Smooth muscle cell of the pulmonary artery (primary cell): ENCODE results near the gene ZNF304. TPM values are rescaled to one million over a fixed set of nuclear protein-coding genes. Genes with fewer than 3 reads are reported as not detected.

Experiments used
- total RNA-seq: library from RNA; depleted of rRNA; stranded (reverse); fragments of >200 nt; gene quantifications from 2 replicates; pipeline ENCODE4 v1.2.3, GENCODE V29; 2014

The ZNF304 gene
- total RNA-seq, result 9.5 and 10.9 TPM in 2 replicates

GRCh38 chr19:57350877-57351805 lies at the start of gene ZNF304:
Gene ZNF304 (plus strand): TSS chr19:57351271. CDS start chr19:57351665, 394 bp downstream.

GRCh38 chr19:57320180-57321084 lies 30.6 kb upstream of the ZNF304 start, which contains the start of gene ZNF543:
Gene ZNF543 (plus strand): TSS chr19:57320472. CDS start chr19:57320854, 382 bp downstream.

GRCh38 chr19:57362997-57363687 lies 12.1 kb downstream of the ZNF304 start, which contains the start of the genes TRAPPC2B and ZNF547:
Gene TRAPPC2B (plus strand): TSS chr19:57363551. CDS start chr19:57364834, 1,283 bp downstream.
Gene ZNF547 (plus strand): TSS chr19:57363551. CDS start chr19:57368556, 5,005 bp downstream.

GRCh38 chr19:57389730-57390598 lies 38.9 kb downstream of the ZNF304 start, which contains the start of gene ZNF548:
Gene ZNF548 (plus strand): TSS chr19:57389854. CDS start chr19:57390100, 246 bp downstream.

Other genes with a start within 250 kb of the ZNF304 start
- gene USP29, start 231.3 kb upstream of the ZNF304 start, total RNA-seq, result not detected in 2 replicates
- not detected in 2 replicates for gene ZIM3, start 206.1 kb upstream of the ZNF304 start, total RNA-seq
- not detected in 2 replicates for gene DUXA, start 183.8 kb upstream of the ZNF304 start, total RNA-seq
- gene ZNF264, start 159.8 kb upstream of the ZNF304 start, total RNA-seq, result 39.9 and 55.3 TPM in 2 replicates
- gene AURKC, start 120.2 kb upstream of the ZNF304 start, total RNA-seq, result 0.23 and 0.46 TPM in 2 replicates
- gene ZNF805, start 110.6 kb upstream of the ZNF304 start, total RNA-seq, result 38.6 and 40.7 TPM in 2 replicates
- gene ZNF460, start 70.8 kb upstream of the ZNF304 start, total RNA-seq, result 125 and 136 TPM in 2 replicates
- 11.2 and 12.3 TPM in 2 replicates for gene ZNF543, start 30.8 kb upstream of the ZNF304 start, total RNA-seq
- gene TRAPPC2B, start 12.3 kb downstream of the ZNF304 start, total RNA-seq, result 6.6 and 7.5 TPM in 2 replicates
- 3.7 and 3.8 TPM in 2 replicates for gene ZNF547, start 12.3 kb downstream of the ZNF304 start, total RNA-seq
- gene ZNF548, start 38.6 kb downstream of the ZNF304 start, total RNA-seq, result 18.8 and 21.2 TPM in 2 replicates
- 13.8 and 14.2 TPM in 2 replicates for gene ZNF17, start 59.9 kb downstream of the ZNF304 start, total RNA-seq
- 10.0 and 15.4 TPM in 2 replicates for gene ZNF749, start 84.1 kb downstream of the ZNF304 start, total RNA-seq
- gene VN1R1, start 105.9 kb downstream of the ZNF304 start, total RNA-seq, result 0.72 and 0.76 TPM in 2 replicates
- 17.5 and 19.9 TPM in 2 replicates for gene ZNF772, start 126.3 kb downstream of the ZNF304 start, total RNA-seq
- 13.8 and 13.9 TPM in 2 replicates for gene ZNF419, start 136.5 kb downstream of the ZNF304 start, total RNA-seq
- gene ZNF773, start 148.7 kb downstream of the ZNF304 start, total RNA-seq, result 13.7 and 22.1 TPM in 2 replicates
- 6.5 and 7.2 TPM in 2 replicates for gene ZNF549, start 176.1 kb downstream of the ZNF304 start, total RNA-seq
- 9.1 and 13.0 TPM in 2 replicates for gene ZNF550, start 208.6 kb downstream of the ZNF304 start, total RNA-seq
- gene ZNF416, start 227.6 kb downstream of the ZNF304 start, total RNA-seq, result 5.4 and 5.5 TPM in 2 replicates
- 5.2 and 6.8 TPM in 2 replicates for gene ZIK1, start 232.9 kb downstream of the ZNF304 start, total RNA-seq
- 2.1 and 2.3 TPM in 2 replicates for gene ZNF530, start 248.6 kb downstream of the ZNF304 start, total RNA-seq